ENCODE results near the gene SMIM1.

SMIM1 gene

DNA sequence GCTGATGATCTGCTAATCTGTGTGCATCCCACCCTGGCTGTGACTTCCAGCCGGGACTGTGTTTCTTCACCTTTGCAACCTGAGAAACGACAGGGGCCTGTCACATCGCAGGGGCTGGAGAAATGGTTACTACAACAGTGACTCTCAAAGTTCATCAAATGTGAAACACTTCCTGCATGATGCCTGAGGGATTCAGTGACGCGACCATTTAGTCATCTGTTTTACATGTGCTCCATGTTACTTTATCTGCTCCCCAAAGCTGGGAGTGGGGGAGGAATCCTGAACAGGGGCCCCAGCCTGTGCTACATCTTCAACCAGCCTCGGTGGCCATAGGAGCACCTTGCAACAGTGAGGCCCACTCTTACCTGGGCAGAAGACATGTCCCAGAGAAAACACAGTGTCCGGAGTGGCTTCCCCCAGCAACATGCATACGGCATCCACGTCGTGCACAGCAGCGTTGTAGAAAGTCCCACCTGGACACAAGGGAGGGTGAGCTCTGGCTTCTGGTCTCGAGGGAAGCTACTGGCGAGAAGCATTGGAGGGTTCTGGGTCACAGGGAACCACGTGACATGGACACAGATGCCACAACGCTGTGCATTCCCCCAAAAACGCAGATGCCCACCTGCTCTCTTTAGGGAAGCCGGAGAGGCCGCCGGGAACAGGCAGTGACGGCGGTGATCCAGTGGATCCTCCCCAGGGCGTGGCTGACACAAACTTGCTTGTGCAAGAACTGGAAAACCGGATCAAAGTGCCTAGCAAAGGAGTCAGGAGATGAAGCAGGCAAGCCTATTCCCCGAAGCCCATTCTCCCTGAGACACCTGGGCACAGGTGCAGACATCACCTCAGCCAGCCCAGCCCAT is 29.9 kb upstream of the SMIM1 start:
- TF ChIP-seq, protein P1, sequence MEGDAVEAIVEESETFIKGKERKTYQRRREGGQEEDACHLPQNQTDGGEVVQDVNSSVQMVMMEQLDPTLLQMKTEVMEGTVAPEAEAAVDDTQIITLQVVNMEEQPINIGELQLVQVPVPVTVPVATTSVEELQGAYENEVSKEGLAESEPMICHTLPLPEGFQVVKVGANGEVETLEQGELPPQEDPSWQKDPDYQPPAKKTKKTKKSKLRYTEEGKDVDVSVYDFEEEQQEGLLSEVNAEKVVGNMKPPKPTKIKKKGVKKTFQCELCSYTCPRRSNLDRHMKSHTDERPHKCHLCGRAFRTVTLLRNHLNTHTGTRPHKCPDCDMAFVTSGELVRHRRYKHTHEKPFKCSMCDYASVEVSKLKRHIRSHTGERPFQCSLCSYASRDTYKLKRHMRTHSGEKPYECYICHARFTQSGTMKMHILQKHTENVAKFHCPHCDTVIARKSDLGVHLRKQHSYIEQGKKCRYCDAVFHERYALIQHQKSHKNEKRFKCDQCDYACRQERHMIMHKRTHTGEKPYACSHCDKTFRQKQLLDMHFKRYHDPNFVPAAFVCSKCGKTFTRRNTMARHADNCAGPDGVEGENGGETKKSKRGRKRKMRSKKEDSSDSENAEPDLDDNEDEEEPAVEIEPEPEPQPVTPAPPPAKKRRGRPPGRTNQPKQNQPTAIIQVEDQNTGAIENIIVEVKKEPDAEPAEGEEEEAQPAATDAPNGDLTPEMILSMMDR (IDR thresholded peaks at IDR 0.05): no peak
- Histone ChIP-seq H3K79me2 (no peaks in the 10 kb centered on the region), H3K4me2 (ENCODE audit: low read length) (no peak overlapping the region), H2AFZ (no peak overlapping the region), H3K4me3 (ENCODE audit: low read depth, low read length) (no peak overlapping the region), H3K4me1 (peaks cover 7% of the 10 kb centered on the region), H3K36me3 (ENCODE audit: control insufficient read depth, insufficient read depth, low read length) (no peaks in the 10 kb centered on the region), H3K27me3 (ENCODE audit: control insufficient read depth, insufficient read depth, low read length) (no peaks in the 10 kb centered on the region), H3K9ac (no peak overlapping the region), H3K9me3 (ENCODE audit: control insufficient read depth, low read length) (no peaks in the 10 kb centered on the region), H3K27ac (no peak overlapping the region)

DNA sequence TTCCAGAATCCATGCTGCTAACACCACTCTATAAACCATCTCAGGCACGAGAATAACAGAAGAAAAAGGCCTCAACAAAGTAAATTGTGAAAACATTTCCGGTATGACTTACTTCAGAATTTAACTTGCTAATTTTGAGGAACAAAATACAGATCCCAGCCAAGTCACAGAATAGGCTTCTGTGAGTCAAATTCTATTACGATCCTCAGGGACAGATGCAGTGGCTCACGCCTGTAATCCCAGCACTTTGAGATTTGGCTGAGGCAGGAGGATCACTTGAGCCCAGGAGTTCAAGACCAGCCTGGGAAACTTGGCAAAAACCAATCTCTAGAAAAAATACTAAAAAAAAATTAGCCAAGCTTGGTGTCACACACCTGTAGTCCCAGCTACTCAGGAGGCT is 29.1 kb upstream of the SMIM1 start:
- Histone ChIP-seq H2AFZ (no peak overlapping the region), H3K4me2 (ENCODE audit: low read length) (no peak overlapping the region), H3K27me3 (ENCODE audit: control insufficient read depth, insufficient read depth, low read length) (no peaks in the 10 kb centered on the region), H3K79me2 (no peaks in the 10 kb centered on the region), H3K4me1 (peaks cover 7% of the 10 kb centered on the region), H3K9ac (no peak overlapping the region), H3K4me3 (ENCODE audit: low read depth, low read length) (no peak overlapping the region), H3K36me3 (ENCODE audit: control insufficient read depth, insufficient read depth, low read length) (no peaks in the 10 kb centered on the region), H3K27ac (no peak overlapping the region), H3K9me3 (ENCODE audit: control insufficient read depth, low read length) (no peaks in the 10 kb centered on the region)
- TF ChIP-seq, protein P1 (IDR thresholded peaks at IDR 0.05): no peak

DNA sequence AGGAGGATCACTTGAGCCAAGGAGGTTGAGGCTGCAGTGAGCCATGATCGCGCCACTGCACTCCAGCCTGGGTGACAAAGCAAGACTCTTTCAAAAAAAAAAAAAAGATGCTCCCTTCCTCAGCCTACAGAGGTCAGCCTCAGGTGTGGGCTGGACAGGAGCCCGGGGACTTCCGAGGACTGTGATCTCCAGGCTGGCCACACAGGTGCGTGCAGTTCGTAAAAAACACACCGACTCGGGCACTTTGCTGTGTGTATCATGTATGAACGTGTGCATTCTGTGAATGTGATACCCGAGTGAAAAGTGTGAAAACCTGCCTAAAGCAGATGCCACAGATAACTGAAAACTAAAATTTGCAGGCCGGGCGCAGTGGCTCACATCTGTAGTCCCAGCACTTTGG is 28.7 kb upstream of the SMIM1 start:
- Histone ChIP-seq H3K4me3 (ENCODE audit: low read depth, low read length) (no peak overlapping the region), H3K27me3 (ENCODE audit: control insufficient read depth, insufficient read depth, low read length) (no peaks in the 10 kb centered on the region), H3K27ac (no peak overlapping the region), H3K9me3 (ENCODE audit: control insufficient read depth, low read length) (no peaks in the 10 kb centered on the region), H3K9ac (no peak overlapping the region), H2AFZ (no peak overlapping the region), H3K36me3 (ENCODE audit: control insufficient read depth, insufficient read depth, low read length) (no peaks in the 10 kb centered on the region), H3K4me1 (peaks cover 7% of the 10 kb centered on the region), H3K79me2 (no peaks in the 10 kb centered on the region), H3K4me2 (ENCODE audit: low read length) (no peak overlapping the region)
- TF ChIP-seq, protein P1 (IDR thresholded peaks at IDR 0.05): no peak

DNA sequence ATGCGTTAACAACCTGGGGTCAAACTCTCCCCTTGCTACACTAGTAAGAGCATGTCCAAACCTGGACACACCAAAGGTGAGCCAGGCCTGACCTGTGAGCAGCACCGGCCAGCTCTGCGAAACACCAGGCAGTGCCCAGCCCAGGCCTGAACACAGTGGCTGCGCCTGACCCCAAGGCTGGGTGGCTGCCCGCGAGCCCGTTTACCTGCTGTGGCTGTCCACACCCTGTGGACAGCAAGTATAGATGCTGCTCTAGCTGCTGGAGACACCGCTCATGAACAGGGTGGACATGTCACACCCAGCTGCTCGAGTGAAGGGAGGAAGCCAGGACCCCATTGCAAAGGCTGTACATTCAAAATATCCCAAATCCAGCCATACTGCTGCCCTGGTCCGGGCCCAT is 27.9 kb upstream of the SMIM1 start:
- Histone ChIP-seq H3K9ac (no peak overlapping the region), H3K36me3 (ENCODE audit: control insufficient read depth, insufficient read depth, low read length) (no peaks in the 10 kb centered on the region), H2AFZ (no peak overlapping the region), H3K79me2 (no peaks in the 10 kb centered on the region), H3K9me3 (ENCODE audit: control insufficient read depth, low read length) (no peaks in the 10 kb centered on the region), H3K27ac (no peak overlapping the region), H3K27me3 (ENCODE audit: control insufficient read depth, insufficient read depth, low read length) (no peaks in the 10 kb centered on the region), H3K4me3 (ENCODE audit: low read depth, low read length) (no peak overlapping the region), H3K4me1 (peaks cover 7% of the 10 kb centered on the region), H3K4me2 (ENCODE audit: low read length) (no peak overlapping the region)
- TF ChIP-seq, protein P1 (IDR thresholded peaks at IDR 0.05): no peak

DNA sequence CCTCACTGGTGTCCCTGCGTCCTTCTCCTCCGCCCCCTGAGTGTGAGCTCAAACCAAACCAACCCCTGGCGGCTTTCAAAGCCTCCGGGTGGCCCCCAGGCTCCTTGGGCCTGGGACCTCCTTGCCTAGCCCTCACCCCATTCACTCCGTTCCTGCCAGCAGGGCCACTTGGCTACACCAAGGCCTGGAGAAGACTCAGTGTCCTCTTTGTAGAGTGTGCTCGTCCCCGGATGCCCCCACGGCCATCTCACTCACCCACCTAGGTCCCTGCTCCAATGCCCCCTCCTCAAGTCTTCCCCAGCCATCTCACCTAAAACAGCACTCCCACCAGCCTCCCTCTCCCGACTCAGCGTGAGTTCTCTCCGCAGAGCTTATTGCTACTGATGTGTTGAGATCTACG is 27.5 kb upstream of the SMIM1 start:
- Histone ChIP-seq H3K4me2 (ENCODE audit: low read length) (no peak overlapping the region), H3K27ac (no peak overlapping the region), H3K9ac (no peak overlapping the region), H3K9me3 (ENCODE audit: control insufficient read depth, low read length) (no peaks in the 10 kb centered on the region), H3K36me3 (ENCODE audit: control insufficient read depth, insufficient read depth, low read length) (no peaks in the 10 kb centered on the region), H3K4me3 (ENCODE audit: low read depth, low read length) (no peak overlapping the region), H3K4me1 (peaks cover 4% of the 10 kb centered on the region), H2AFZ (no peak overlapping the region), H3K79me2 (no peaks in the 10 kb centered on the region), H3K27me3 (ENCODE audit: control insufficient read depth, insufficient read depth, low read length) (no peaks in the 10 kb centered on the region)
- TF ChIP-seq, protein P1 (IDR thresholded peaks at IDR 0.05): no peak
